ENCODE data around the gene CLDN10.

CLDN10 gene

DNA sequence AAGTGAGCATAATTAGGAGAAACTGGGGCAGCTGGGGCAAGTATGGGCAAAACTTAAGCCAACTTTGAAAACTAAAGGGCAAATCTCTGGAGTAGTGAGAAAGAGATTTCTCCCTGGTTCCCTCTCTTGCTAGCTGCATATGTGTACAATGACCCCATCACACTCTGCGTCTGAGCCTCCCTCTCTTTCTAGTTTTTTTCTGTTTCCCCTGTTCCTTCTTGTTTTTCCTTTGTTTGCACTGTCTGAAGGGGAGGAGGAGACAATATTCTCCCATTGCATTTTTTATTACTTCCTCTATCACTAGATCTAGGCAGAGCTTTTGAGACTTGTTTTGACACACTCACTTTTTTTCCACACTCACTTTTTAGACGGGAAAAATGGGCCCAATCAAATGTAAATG lies 11.2 kb upstream of the CLDN10 start:
- H3K9ac ChIP-seq (ENCODE audit: low read length), result no peak overlapping the region
- H3K36me3 ChIP-seq (ENCODE audit: control insufficient read depth, insufficient read depth, low read length), result no peaks in the 10 kb centered on the region
- no peaks in the 10 kb centered on the region for H3K4me1 ChIP-seq (ENCODE audit: control insufficient read depth, insufficient read depth, low read length)
- no peak overlapping the region for H3K27ac ChIP-seq (ENCODE audit: low read depth, low read length)
- no peak overlapping the region for H3K4me3 ChIP-seq (ENCODE audit: low read depth, low read length)
- no peaks in the 10 kb centered on the region for H3K27me3 ChIP-seq (ENCODE audit: control insufficient read depth, insufficient read depth, low read length)
- no peaks in the 10 kb centered on the region for H3K9me3 ChIP-seq (ENCODE audit: control insufficient read depth, insufficient read depth, low read depth, low read length)

DNA sequence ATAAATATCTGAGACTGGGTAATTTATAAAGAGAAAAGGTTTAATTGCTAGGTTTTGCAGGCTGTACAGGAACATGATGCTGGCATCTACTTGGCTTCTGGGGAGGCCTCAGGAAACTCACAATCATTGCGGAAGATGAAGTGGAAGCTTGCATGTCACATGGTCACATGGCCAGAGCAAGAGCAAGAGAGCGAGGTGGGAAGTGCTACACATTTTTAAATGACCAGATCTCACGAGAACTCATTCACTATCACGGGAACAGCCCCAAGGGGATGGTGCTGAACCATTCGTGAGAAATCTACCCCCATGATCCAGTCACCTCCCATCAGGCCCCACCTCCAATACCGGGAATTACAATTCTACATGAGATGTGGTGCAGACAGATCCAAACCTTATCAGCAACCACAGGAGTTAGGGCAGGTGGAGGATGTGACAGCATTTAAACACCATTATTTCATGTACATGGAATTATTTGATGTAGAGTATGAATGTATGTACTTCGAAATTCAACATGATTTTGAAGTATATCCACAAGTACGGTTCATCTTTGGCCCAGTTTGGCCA lies 10.5 kb upstream of the CLDN10 start:
- Histone ChIP-seq H3K36me3 (ENCODE audit: control insufficient read depth, insufficient read depth, low read length) (no peaks in the 10 kb centered on the region), H3K4me1 (ENCODE audit: control insufficient read depth, insufficient read depth, low read length) (0 out of 2 replicates have a peak, but pooled peaks cover 6% of the 10 kb centered on the region), H3K9ac (ENCODE audit: low read length) (no peak overlapping the region), H3K4me3 (ENCODE audit: low read depth, low read length) (no peak overlapping the region), H3K27me3 (ENCODE audit: control insufficient read depth, insufficient read depth, low read length) (no peaks in the 10 kb centered on the region), H3K9me3 (ENCODE audit: control insufficient read depth, insufficient read depth, low read depth, low read length) (no peaks in the 10 kb centered on the region), H3K27ac (ENCODE audit: low read depth, low read length) (no peak overlapping the region)

GRCh38 chr13:95544293-95544692 lies 8.2 kb upstream of the CLDN10 start:
- Histone ChIP-seq H3K36me3 (ENCODE audit: control insufficient read depth, insufficient read depth, low read length) (no peaks in the 10 kb centered on the region), H3K27ac (ENCODE audit: low read depth, low read length) (no peak overlapping the region), H3K4me3 (ENCODE audit: low read depth, low read length) (no peak overlapping the region), H3K9ac (ENCODE audit: low read length) (no peak overlapping the region), H3K4me1 (ENCODE audit: control insufficient read depth, insufficient read depth, low read length) (peaks cover 15% of the 10 kb centered on the region; the same call in 1 of the 2 replicates), H3K9me3 (ENCODE audit: control insufficient read depth, insufficient read depth, low read depth, low read length) (no peaks in the 10 kb centered on the region), H3K27me3 (ENCODE audit: control insufficient read depth, insufficient read depth, low read length) (no peaks in the 10 kb centered on the region)

DNA sequence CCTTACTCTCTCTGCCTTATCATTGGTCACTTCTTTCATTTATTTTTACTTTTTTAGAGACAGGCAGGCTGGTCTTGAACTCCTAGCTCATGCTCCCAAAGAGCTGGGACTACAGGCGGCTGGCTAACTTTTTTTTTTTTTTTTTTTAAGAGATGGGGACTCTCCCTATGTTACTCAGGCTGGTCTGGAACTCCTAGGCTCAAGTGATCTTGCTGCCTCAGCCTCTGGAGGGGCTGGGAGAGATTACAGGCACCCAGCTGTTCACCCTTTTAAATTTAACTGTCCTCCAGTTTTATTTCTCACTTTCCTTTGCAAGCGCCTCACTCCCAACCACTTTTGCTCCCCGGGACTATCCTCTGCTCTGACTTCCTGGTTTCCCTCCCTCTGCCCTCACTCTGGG lies 5.6 kb upstream of the CLDN10 start:
- no peaks in the 10 kb centered on the region for H3K9me3 ChIP-seq (ENCODE audit: control insufficient read depth, insufficient read depth, low read depth, low read length)
- H3K4me3 ChIP-seq (ENCODE audit: low read depth, low read length), result no peak overlapping the region
- H3K36me3 ChIP-seq (ENCODE audit: control insufficient read depth, insufficient read depth, low read length), result no peaks in the 10 kb centered on the region
- H3K27me3 ChIP-seq (ENCODE audit: control insufficient read depth, insufficient read depth, low read length), result peaks cover 4% of the 10 kb centered on the region; the same call in 1 of the 2 replicates
- peaks cover 19% of the 10 kb centered on the region for H3K4me1 ChIP-seq (ENCODE audit: control insufficient read depth, insufficient read depth, low read length)
- H3K27ac ChIP-seq (ENCODE audit: low read depth, low read length), result no peak overlapping the region
- H3K9ac ChIP-seq (ENCODE audit: low read length), result no peak overlapping the region

- H3K36me3 ChIP-seq (ENCODE audit: control insufficient read depth, insufficient read depth, low read length), result no peaks in the 10 kb centered on the region
- no peak overlapping the region for H3K27ac ChIP-seq (ENCODE audit: low read depth, low read length)
- no peak overlapping the region for H3K4me3 ChIP-seq (ENCODE audit: low read depth, low read length)
- H3K9ac ChIP-seq (ENCODE audit: low read length), result no peak overlapping the region
- H3K27me3 ChIP-seq (ENCODE audit: control insufficient read depth, insufficient read depth, low read length), result peaks cover 6% of the 10 kb centered on the region; the same call in 1 of the 2 replicates
- peaks cover 21% of the 10 kb centered on the region for H3K4me1 ChIP-seq (ENCODE audit: control insufficient read depth, insufficient read depth, low read length)
- H3K9me3 ChIP-seq (ENCODE audit: control insufficient read depth, insufficient read depth, low read depth, low read length), result no peaks in the 10 kb centered on the region
Measured at GRCh38 chr13:95547531-95548167, 4.9 kb upstream of the CLDN10 start.

GRCh38 chr13:95552208-95552538 lies 347 bp upstream of the CLDN10 start:
- H3K27me3 ChIP-seq (ENCODE audit: control insufficient read depth, insufficient read depth, low read length), result peaks cover 24% of the 10 kb centered on the region
- no peaks in the 10 kb centered on the region for H3K36me3 ChIP-seq (ENCODE audit: control insufficient read depth, insufficient read depth, low read length)
- no peak overlapping the region for H3K9ac ChIP-seq (ENCODE audit: low read length)
- H3K9me3 ChIP-seq (ENCODE audit: control insufficient read depth, insufficient read depth, low read depth, low read length), result no peaks in the 10 kb centered on the region
- H3K4me3 ChIP-seq (ENCODE audit: low read depth, low read length), result peak overlapping the region; percentile 87
- H3K4me1 ChIP-seq (ENCODE audit: control insufficient read depth, insufficient read depth, low read length), result peaks cover 15% of the 10 kb centered on the region
- H3K27ac ChIP-seq (ENCODE audit: low read depth, low read length), result no peak overlapping the region

- Histone ChIP-seq H3K4me3 (ENCODE audit: low read depth, low read length) (peak overlapping the region; percentile 87), H3K27me3 (ENCODE audit: control insufficient read depth, insufficient read depth, low read length) (peaks cover 24% of the 10 kb centered on the region), H3K9me3 (ENCODE audit: control insufficient read depth, insufficient read depth, low read depth, low read length) (no peaks in the 10 kb centered on the region), H3K4me1 (ENCODE audit: control insufficient read depth, insufficient read depth, low read length) (peaks cover 6% of the 10 kb centered on the region), H3K9ac (ENCODE audit: low read length) (peak overlapping the region; percentile 20), H3K36me3 (ENCODE audit: control insufficient read depth, insufficient read depth, low read length) (no peaks in the 10 kb centered on the region), H3K27ac (ENCODE audit: low read depth, low read length) (no peak overlapping the region)
Measured at GRCh38 chr13:95553581-95554385, 1.3 kb downstream of the CLDN10 start.

- Histone ChIP-seq H3K36me3 (ENCODE audit: control insufficient read depth, insufficient read depth, low read length) (no peaks in the 10 kb centered on the region), H3K27ac (ENCODE audit: low read depth, low read length) (no peak overlapping the region), H3K4me3 (ENCODE audit: low read depth, low read length) (no peak overlapping the region), H3K9ac (ENCODE audit: low read length) (no peak overlapping the region), H3K9me3 (ENCODE audit: control insufficient read depth, insufficient read depth, low read depth, low read length) (no peaks in the 10 kb centered on the region), H3K4me1 (ENCODE audit: control insufficient read depth, insufficient read depth, low read length) (peaks cover 1% of the 10 kb centered on the region), H3K27me3 (ENCODE audit: control insufficient read depth, insufficient read depth, low read length) (peaks cover 20% of the 10 kb centered on the region)
Measured at GRCh38 chr13:95557013-95557412, 4.5 kb downstream of the CLDN10 start.

GRCh38 chr13:95559100-95559499 lies 6.6 kb downstream of the CLDN10 start:
- Histone ChIP-seq H3K9me3 (ENCODE audit: control insufficient read depth, insufficient read depth, low read depth, low read length) (no peaks in the 10 kb centered on the region), H3K27me3 (ENCODE audit: control insufficient read depth, insufficient read depth, low read length) (peaks cover 4% of the 10 kb centered on the region), H3K27ac (ENCODE audit: low read depth, low read length) (no peak overlapping the region), H3K4me1 (ENCODE audit: control insufficient read depth, insufficient read depth, low read length) (no peaks in the 10 kb centered on the region; the same call in 1 of the 2 replicates), H3K9ac (ENCODE audit: low read length) (no peak overlapping the region), H3K36me3 (ENCODE audit: control insufficient read depth, insufficient read depth, low read length) (no peaks in the 10 kb centered on the region), H3K4me3 (ENCODE audit: low read depth, low read length) (no peak overlapping the region)

GRCh38 chr13:95560387-95560786 lies 7.9 kb downstream of the CLDN10 start:
- Histone ChIP-seq H3K36me3 (ENCODE audit: control insufficient read depth, insufficient read depth, low read length) (no peaks in the 10 kb centered on the region), H3K4me3 (ENCODE audit: low read depth, low read length) (no peak overlapping the region), H3K9ac (ENCODE audit: low read length) (no peak overlapping the region), H3K4me1 (ENCODE audit: control insufficient read depth, insufficient read depth, low read length) (no peaks in the 10 kb centered on the region), H3K9me3 (ENCODE audit: control insufficient read depth, insufficient read depth, low read depth, low read length) (no peaks in the 10 kb centered on the region), H3K27ac (ENCODE audit: low read depth, low read length) (no peak overlapping the region), H3K27me3 (ENCODE audit: control insufficient read depth, insufficient read depth, low read length) (no peaks in the 10 kb centered on the region)

DNA sequence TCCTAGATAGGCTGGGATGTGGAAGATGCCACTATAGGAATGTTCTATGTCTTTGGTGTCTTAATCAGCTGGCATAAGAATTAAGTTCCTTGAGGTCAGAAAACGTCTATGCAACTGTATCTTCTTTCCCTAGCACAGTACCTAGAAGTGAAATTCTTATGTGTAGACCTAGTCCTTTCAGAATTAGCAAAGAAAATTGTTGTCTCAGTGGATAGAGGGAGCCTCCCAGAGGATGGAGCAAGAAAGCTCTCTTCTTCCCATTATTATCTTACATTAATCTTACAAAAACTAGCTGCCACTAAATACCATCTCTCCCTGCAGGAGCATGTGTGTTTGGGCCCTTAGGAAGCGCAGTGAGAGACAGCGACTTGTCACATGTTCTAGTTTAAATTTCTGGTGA lies 11.6 kb downstream of the CLDN10 start:
- no peak overlapping the region for H3K4me3 ChIP-seq (ENCODE audit: low read depth, low read length)

More for the DNA sequence above, 11.6 kb downstream of the CLDN10 start:
- no peaks in the 10 kb centered on the region for H3K27me3 ChIP-seq (ENCODE audit: control insufficient read depth, insufficient read depth, low read length)
- no peaks in the 10 kb centered on the region for H3K36me3 ChIP-seq (ENCODE audit: control insufficient read depth, insufficient read depth, low read length)
- H3K9ac ChIP-seq (ENCODE audit: low read length), result no peak overlapping the region
- no peaks in the 10 kb centered on the region for H3K4me1 ChIP-seq (ENCODE audit: control insufficient read depth, insufficient read depth, low read length)
- H3K27ac ChIP-seq (ENCODE audit: low read depth, low read length), result no peak overlapping the region
- no peaks in the 10 kb centered on the region for H3K9me3 ChIP-seq (ENCODE audit: control insufficient read depth, insufficient read depth, low read depth, low read length)

Data from HUES6 (cell line).